CD4-positive, alpha-beta T cell treated with Interleukin-4 for 4 hours (primary cell): ENCODE results near the gene SWAP70.

Experiments used
- DNase-seq: peaks from one replicate; pipeline ENCODE4 v3.0.0-alpha.2; 2020

SWAP70 gene

GRCh38 chr11:9755561-9756185 is 91.8 kb downstream of the SWAP70 start:
- no peak for DNase-seq

GRCh38 chr11:9756461-9756860 is 92.6 kb downstream of the SWAP70 start:
- no peak for DNase-seq

GRCh38 chr11:9756878-9757277 is 93.0 kb downstream of the SWAP70 start:
- DNase-seq, result no peak

GRCh38 chr11:9757809-9758636 is 94.1 kb downstream of the SWAP70 start:
- peak; percentile 87 for DNase-seq

- DNase-seq, result peak; percentile 30
These were observed 95.0 kb downstream of the SWAP70 start for GRCh38 chr11:9758637-9759518.

GRCh38 chr11:9759519-9760192 is 95.8 kb downstream of the SWAP70 start:
- peak; percentile 96 for DNase-seq

- DNase-seq, result no peak
These were observed 96.3 kb downstream of the SWAP70 start for GRCh38 chr11:9760193-9760575.

- no peak for DNase-seq
These were observed 97.6 kb downstream of the SWAP70 start for GRCh38 chr11:9761441-9761945.

GRCh38 chr11:9762531-9762930 is 98.7 kb downstream of the SWAP70 start:
- DNase-seq, result no peak

- DNase-seq, result no peak
These were observed 99.4 kb downstream of the SWAP70 start for GRCh38 chr11:9763301-9763700.

- no peak for DNase-seq
These were observed 101.6 kb downstream of the SWAP70 start for GRCh38 chr11:9765320-9766101.

- no peak for DNase-seq
These were observed 105.7 kb downstream of the SWAP70 start for GRCh38 chr11:9769621-9770020.

- no peak for DNase-seq
These were observed 107.2 kb downstream of the SWAP70 start for GRCh38 chr11:9771071-9771511.

GRCh38 chr11:9772218-9772617 is 108.3 kb downstream of the SWAP70 start:
- no peak for DNase-seq

GRCh38 chr11:9773524-9773923 is 109.6 kb downstream of the SWAP70 start:
- no peak for DNase-seq

GRCh38 chr11:9774109-9774508 is 110.2 kb downstream of the SWAP70 start:
- no peak for DNase-seq

- no peak for DNase-seq
These were observed 110.9 kb downstream of the SWAP70 start for GRCh38 chr11:9774591-9775397.

GRCh38 chr11:9775398-9775779 is 111.5 kb downstream of the SWAP70 start:
- DNase-seq, result no peak

- DNase-seq, result no peak
These were observed 112.3 kb downstream of the SWAP70 start for GRCh38 chr11:9776203-9776602.

GRCh38 chr11:9777066-9777465 is 113.2 kb downstream of the SWAP70 start:
- no peak for DNase-seq

GRCh38 chr11:9777525-9777924 is 113.6 kb downstream of the SWAP70 start:
- no peak for DNase-seq
